BE2C (cell line): ENCODE measurements around the gene ST6GALNAC1.

ENCODE experiments used
- DNase-seq: peaks from one replicate; pipeline ENCODE4 v3.0.0-alpha.2; 2020
- H3K27me3 ChIP-seq: fragments of 250-450 bp; sonication (Bioruptor Pico); 2 replicates; pipeline ENCODE4 v1.5.1; 2020; ENCODE audit warnings: mild to moderate bottlenecking
- H3K36me3 ChIP-seq: fragments of 250-450 bp; sonication (Bioruptor Pico); 2 replicates; pipeline ENCODE4 v1.5.1; 2020; ENCODE audit warnings: mild to moderate bottlenecking
- H3K4me1 ChIP-seq: fragments of 250-450 bp; sonication (Bioruptor Pico); 2 replicates; pipeline ENCODE4 v1.5.1; 2020
- H3K4me3 ChIP-seq: 2 replicates; pipeline ENCODE4 v1.5.1; 2011; ENCODE audit warnings: low read depth, low read length
- H3K9me3 ChIP-seq: fragments of 250-450 bp; sonication (Bioruptor Pico); 2 replicates; pipeline ENCODE4 v1.5.1; 2020
- TF ChIP-seq, protein P1 (sequence below): IDR thresholded peaks from 2 replicates; pipeline ENCODE4 v1.5.1; 2012; ENCODE audit warnings: mild to moderate bottlenecking, low read depth, low read length

The ST6GALNAC1 gene

DNA sequence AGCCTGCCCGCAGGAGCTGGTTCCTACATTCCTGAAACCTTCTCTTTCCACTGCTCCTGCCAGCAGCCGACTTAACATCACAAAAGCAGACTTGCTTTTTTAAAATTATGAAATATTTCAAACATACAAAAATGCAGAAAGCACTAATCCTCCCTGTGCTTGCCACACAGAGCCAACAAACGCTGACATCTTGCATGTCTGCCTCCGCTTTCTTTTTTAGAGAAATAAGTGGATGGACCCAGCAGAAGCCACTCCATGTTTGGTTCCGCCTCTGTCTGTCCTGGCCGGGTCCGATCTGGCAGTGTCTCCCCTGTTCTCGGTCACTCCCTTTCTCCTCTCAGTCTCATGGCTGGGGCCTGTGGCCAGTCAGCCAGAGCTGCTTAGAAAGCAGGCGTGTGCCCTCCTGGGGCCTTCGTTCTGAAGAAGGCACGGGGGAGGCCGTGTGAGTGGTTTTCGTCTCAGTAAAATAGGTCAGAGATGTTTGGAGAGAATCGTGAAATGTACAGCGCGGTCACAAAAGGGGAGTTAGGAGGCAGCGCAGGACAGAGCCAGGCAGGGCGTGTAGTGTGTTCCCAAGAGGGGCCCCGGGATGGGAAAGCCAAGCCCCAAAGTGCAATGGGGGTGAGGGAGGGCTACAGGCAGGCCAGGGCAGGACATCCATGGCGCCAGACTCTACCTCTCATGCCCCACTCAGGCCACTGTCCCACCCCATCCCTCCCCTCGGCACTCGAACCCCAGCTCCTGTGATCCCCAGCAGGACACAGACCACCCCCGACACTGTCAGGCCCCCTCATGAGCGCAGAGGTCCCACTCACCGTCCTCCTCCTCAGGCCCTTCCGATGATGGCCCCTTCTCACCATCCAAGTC is 44.0 kb upstream of the ST6GALNAC1 start:
- H3K4me3 ChIP-seq: no peak overlapping the region
- no peak for DNase-seq
- peaks cover 37% of the 10 kb centered on the region for H3K36me3 ChIP-seq
- peaks cover 35% of the 10 kb centered on the region for H3K4me1 ChIP-seq
- no peaks in the 10 kb centered on the region for H3K9me3 ChIP-seq
- TF ChIP-seq, protein P1, sequence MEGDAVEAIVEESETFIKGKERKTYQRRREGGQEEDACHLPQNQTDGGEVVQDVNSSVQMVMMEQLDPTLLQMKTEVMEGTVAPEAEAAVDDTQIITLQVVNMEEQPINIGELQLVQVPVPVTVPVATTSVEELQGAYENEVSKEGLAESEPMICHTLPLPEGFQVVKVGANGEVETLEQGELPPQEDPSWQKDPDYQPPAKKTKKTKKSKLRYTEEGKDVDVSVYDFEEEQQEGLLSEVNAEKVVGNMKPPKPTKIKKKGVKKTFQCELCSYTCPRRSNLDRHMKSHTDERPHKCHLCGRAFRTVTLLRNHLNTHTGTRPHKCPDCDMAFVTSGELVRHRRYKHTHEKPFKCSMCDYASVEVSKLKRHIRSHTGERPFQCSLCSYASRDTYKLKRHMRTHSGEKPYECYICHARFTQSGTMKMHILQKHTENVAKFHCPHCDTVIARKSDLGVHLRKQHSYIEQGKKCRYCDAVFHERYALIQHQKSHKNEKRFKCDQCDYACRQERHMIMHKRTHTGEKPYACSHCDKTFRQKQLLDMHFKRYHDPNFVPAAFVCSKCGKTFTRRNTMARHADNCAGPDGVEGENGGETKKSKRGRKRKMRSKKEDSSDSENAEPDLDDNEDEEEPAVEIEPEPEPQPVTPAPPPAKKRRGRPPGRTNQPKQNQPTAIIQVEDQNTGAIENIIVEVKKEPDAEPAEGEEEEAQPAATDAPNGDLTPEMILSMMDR: no peak
- no peaks in the 10 kb centered on the region for H3K27me3 ChIP-seq

DNA sequence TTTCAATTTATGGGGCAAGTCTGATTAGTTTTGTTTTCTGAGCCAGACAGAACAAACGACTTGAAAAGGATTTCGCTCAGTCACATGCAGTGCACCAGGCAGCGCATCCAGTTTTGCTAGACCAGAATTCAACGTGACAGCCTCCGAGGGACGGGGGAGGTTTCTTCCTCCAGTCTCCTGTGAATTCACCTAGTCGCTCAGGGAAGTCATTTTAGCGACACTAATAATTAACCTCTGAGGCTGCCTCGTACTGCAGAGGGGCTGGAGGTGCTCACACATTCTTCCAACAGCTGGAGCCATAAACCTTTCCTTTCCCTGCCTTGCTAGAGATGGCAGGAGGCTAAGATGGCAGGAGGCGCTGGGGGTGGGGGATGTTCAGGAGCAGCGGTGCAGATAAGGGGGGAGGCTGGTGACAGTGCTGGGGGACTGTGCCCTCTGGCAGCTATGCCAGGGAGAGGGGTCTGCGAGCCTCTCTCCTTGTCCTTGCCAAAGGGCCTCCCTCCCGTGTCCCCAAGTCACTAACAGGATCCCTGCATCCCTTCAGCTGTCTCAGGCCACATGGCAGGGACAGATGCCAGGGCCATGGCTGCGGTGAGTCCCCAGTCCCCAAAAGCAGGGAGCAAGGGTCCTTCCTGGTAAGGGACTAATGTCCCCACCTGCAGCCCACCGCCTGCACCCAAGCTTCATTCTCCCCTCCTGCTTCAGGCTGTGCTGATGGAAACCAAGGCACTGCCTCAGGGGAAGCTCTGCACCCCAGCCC is 43.2 kb upstream of the ST6GALNAC1 start:
- Histone ChIP-seq H3K4me3 (no peak overlapping the region), H3K4me1 (peaks cover 43% of the 10 kb centered on the region), H3K36me3 (peaks cover 37% of the 10 kb centered on the region), H3K9me3 (no peaks in the 10 kb centered on the region), H3K27me3 (no peaks in the 10 kb centered on the region)
- TF ChIP-seq, protein P1: no peak
- no peak for DNase-seq

DNA sequence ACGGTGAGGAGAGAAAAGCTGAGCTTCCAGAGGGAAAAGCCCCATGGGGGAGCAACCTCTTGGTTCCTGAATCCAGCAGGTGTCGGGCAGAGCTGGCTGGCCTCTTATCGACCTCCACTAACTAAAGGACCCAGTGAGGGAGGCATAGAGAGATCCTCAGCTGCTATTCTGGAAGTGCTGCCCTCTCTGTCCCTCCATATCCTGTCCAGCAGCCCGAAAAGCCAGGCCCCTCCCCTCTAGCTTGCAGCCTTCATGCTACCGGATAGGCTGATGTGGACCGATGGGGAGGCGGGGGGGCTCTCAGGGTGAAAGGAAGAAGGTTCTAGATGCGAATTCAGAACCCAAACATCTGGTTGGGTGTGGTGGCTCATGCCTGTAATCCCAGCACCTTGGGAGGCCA is 42.3 kb upstream of the ST6GALNAC1 start:
- H3K9me3 ChIP-seq: no peaks in the 10 kb centered on the region
- no peak overlapping the region for H3K4me3 ChIP-seq
- TF ChIP-seq, protein P1: no peak
- peaks cover 32% of the 10 kb centered on the region for H3K36me3 ChIP-seq
- H3K27me3 ChIP-seq: no peaks in the 10 kb centered on the region
- no peak for DNase-seq
- H3K4me1 ChIP-seq: peaks cover 49% of the 10 kb centered on the region

DNA sequence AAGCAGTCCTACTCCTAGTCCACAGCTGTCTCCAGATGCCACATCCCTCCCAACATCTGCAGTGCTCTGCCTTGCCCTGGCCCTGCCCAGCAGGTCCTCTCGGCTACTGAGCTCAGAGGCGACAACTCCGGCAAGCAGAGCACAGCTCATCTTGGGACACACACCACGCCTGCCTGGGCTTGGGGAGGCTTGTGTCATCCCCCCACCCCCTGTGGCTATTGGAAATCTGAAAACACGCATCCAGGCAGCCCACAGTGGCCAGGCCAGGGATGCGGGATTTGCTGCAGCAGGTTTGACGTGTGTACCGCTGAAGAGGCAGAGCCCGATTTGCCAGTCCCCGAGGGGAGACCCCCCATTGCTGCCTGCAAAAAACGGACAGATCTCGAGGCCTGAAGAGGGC is 41.8 kb upstream of the ST6GALNAC1 start:
- TF ChIP-seq, protein P1: no peak
- H3K36me3 ChIP-seq: peaks cover 36% of the 10 kb centered on the region
- no peak overlapping the region for H3K4me3 ChIP-seq
- H3K9me3 ChIP-seq: no peaks in the 10 kb centered on the region
- no peaks in the 10 kb centered on the region for H3K27me3 ChIP-seq
- no peak for DNase-seq
- peaks cover 51% of the 10 kb centered on the region for H3K4me1 ChIP-seq

DNA sequence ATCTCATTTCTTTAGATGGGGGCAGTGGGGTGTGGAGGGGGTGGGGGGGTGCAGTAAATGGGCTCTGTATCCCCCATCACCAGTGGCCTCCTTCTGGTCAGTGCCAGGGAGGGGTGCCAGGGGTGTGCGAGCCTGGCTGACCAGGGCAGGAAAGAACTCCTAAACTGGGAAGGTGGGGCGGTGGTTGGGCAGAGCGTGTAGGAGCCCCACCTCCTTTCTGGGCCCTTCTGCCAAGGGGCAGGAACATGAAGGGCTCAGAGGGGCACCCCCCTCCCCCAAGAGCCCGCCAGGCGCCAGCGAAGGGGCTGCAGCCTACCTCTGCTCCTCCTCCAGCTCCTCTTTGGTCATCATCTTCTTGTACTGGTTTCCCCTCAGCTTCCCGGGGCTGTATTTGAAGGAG is 41.2 kb upstream of the ST6GALNAC1 start:
- TF ChIP-seq, protein P1: no peak
- no peak for DNase-seq
- peaks cover 51% of the 10 kb centered on the region for H3K4me1 ChIP-seq

More for the DNA sequence above, 41.2 kb upstream of the ST6GALNAC1 start:
- peaks cover 36% of the 10 kb centered on the region for H3K36me3 ChIP-seq
- H3K9me3 ChIP-seq: no peaks in the 10 kb centered on the region
- no peak overlapping the region for H3K4me3 ChIP-seq
- H3K27me3 ChIP-seq: no peaks in the 10 kb centered on the region
